HG02981 (cell line): ENCODE measurements around the gene NUBPL.
"Not testable (repeated sequence)": the region's sequence is repeated elsewhere in the genome, so short reads cannot be mapped to it uniquely, and the experiment has no call there.

Source experiments
- ATAC-seq: cut with Tn5 transposase; IDR thresholded peaks from one replicate; pipeline ENCODE4 v1.9.1; 2021; ENCODE audit warnings: mild to moderate bottlenecking, moderate library complexity; ENCODE audit not compliant: unreplicated experiment

NUBPL gene

DNA sequence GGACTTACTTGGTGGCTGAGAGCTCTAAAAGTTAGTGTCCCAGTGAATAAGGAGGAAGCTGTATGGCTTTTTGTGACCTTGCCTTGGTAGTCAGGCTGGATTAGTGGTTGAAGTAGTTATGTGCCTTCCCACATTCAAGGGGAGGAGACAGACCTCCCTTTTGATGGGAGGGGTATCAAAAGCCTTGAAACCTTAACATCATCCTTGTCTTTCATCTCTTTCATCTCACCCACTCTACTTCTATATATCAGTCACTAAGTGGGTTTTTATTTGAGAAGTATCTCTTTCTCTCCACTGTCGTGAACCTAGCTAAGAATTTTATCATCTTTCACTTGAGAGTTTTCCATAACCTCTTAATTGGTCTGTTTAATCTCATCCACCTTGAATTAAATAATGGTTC is 15.7 kb downstream of the NUBPL start:
- ATAC-seq, result no peak

DNA sequence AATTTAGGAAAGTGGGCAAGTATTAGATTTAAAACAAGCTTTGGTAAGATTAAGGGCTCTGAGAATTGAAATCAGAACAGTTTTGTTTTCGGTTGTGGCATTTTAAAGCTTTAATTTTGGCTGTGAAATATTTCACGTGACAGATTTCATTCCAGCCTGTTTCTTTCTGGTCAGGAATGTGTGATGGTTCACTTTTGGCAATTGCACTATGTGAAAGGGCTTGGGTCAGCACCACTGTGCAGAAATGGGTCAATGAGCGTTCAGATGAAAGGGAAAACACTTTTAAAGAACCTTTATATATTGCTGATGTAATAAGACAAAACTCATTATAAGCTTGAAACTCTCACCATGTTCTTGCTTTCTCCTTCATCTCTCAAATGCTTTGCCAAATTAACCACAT is 17.1 kb downstream of the NUBPL start:
- no peak for ATAC-seq

DNA sequence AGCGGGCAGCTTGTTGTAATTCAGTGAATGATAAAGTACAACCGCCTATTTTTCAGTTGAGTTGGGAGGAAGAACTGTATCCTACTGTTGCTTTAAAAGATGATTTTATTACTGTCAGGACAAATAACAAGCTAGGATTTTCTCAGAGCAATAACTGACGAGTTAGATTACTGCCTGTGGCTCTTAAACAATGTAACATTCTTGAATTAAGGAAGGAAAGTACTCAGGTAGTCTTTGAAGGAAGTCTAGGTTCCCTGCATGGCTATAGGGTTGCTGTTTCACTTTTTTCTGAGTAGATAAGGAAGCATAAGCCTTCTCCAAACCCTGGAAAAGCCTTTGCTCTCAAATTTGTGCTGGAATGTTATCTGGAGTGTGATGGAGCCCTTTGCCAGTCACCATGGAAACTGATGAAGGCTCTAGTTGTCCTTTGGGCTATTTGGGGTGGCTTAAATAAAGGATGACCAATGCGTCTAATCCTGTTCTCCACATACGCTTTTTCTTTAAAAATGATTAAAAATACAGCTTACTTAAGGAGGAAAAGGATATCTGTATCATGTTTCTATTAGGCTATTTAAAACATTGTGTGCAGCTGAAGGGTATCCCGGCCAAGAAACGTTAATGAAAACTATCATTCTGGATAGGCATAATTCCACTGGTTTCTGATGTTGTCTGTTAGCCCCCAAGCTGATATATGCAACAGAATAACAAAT is 17.7 kb downstream of the NUBPL start:
- ATAC-seq, result no peak

DNA sequence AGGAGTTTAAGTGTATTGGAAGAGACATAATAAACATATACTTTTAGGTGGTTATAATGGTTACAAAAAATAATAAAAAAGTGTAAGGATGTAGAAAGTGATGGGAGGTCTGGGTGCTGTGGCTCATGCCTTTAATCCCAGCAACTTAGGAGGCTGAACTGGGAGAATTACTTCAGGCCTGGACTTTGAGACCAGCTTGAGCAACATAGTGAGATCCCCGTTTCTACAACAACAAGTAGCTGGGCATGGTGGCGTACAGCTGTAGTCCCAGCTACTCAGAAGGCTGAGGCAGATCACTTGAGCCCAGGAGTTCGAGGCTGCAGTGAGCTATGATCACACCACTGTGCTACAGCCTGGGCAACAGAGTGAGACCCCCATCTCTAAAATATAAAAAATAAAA is 19.0 kb downstream of the NUBPL start:
- no peak for ATAC-seq

DNA sequence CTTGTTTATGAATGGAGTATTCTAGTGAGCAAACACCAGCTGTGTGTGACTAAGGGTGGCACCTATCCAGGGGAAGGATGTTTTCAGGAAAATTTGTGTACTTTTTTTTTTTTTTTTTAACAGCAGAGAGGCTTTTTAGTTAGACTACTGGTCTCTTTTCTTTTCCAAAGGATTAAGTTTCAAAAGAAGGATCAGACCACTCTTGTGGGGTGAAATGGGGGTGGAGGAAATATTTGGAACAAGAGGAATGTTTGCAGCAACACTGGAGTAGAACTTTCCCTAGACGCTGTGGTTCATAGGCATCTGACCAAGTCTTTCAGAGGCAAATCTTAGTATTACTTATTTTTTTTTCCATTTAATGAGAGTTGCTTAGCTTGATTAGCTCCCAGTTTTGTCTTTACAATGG is 21.1 kb downstream of the NUBPL start:
- no peak for ATAC-seq

DNA sequence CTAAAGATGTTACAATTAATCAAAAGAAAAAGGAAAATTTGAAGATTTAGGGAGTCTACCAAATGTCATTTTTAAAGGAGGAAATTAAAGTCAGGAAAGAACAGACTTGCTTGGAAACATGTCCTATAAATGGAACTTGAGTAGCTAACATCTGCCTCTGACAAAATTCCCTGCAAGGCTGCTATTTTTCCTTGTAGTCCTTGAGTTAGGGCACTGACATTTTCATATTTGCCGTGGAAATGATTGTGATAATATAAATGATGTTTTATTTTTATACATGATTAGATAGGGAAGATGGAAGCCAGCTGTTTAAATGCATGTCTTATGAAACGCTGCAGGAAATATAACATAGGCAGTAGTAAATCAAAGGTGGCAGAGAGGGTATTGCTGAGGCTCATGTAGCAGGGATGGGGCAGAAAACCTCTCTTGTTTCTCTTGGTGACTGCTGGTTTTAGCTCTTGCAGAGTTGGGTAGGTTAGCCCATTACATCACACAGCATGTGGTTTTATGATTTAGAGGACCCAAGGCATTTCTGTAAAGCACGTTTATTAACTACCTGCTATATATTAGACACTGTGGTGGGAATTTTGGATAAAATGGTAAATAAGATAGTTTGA is 21.7 kb downstream of the NUBPL start:
- no peak for ATAC-seq

DNA sequence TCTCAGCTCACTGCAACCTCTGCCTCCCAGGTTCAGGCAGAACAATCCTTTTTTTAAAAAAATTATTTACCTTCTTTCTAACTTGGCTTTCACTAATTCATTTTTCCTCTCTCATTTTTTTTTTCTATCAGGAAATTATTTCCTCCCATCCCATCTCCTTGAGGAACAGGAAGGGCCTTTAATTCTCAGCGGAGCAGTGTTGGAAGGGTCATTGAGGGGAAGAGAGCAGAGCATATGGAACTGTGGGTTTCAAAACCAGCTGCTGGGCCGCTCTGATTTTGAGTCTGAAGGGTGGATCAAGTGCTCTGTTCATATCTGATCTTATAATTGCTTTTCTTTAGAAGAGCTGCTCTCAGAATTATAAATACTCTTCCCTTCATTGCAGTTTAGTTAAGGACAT is 29.0 kb downstream of the NUBPL start:
- no peak for ATAC-seq

DNA sequence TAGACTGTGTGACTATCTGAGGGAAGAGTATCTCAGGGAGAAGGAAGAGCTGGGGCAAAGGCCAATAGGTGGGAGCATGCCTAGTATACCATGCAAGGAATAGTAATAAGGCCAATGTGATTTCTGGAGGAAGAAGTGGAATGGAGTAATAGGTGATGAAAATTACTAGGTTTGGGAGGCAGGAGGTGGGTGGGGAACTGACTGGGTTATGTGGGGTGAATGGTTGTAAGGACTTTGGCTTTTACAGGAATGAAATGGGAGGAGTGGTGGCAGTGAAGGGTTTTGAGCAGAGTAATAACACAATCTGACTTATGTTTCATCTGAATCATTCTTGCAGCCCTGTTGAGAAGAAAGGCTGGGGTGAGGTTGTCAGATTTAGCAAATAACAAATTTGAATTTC is 30.9 kb downstream of the NUBPL start:
- ATAC-seq, result no peak

DNA sequence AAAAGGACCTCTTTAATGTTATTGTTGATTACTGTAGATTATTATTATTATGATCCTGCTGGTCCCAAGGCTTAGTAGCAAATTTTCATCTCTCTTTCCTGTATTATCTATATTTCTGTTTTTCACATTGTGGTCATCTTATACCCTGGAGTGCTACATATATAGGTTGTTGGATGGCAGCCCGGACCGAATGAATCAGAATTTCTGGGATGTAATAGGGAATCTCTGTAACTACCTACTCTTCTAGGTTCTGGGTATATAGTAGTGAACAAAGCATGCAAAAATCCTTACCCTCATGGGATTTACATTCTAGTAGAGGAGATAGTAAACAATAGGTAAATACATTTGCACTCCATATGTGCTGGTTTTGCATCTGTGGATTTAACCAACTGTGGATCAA is 31.4 kb downstream of the NUBPL start:
- no peak for ATAC-seq

DNA sequence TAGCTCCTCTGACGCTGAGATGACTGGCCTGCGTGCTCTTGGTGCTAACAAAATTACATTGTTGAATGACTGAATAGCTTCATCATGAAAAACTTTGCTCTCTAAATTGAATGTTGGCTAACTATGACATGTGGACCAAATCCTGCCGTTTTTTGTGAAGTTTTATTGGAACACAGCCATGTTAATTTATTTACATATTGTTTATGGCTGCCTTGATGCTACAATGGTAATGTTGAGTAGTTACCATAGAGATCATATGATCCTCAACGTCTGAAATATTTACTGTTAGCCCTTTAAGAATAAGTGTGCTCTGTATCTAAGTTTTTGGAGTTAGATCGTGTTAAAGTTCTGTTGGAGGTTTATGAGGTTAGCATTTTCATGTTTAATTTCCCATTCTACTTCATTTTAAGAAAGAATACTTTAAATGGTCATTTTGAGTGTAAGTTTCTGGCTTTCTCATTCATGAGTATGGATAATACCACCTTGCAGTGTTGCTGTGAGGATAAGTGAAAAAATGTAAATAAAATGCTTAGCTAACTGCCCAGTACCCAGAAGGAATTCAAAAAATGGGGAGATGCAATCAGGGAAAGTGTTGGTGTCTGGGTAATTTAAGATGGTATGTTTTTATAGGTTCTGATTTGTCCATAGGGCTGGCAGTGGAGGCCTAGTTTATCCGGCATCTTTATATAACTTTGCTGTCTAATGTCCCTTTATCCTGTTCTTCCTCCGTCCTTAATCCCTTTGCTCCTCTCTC is 35.3 kb downstream of the NUBPL start:
- no peak for ATAC-seq

DNA sequence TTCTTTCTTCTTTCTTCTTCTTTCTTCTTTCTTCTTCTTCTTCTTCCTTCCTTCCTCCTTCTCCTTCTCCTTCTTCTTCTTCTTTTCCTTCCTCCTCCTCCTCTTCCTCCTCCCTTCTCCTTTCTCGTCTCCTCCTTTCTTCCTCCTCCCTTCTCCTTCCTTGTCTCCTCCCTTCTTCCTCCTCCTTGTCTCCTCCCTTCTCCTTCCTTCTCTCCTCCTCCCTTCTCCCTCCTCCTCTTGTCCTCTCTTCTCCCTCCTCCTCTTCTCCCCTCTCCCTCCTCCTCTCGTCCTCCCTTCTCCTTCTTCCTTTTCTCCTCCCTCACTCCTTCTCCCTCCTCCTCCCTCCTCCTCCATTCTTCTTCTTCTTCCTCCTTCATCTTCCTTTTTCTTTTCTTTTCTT is 44.5 kb downstream of the NUBPL start:
- no peak for ATAC-seq

DNA sequence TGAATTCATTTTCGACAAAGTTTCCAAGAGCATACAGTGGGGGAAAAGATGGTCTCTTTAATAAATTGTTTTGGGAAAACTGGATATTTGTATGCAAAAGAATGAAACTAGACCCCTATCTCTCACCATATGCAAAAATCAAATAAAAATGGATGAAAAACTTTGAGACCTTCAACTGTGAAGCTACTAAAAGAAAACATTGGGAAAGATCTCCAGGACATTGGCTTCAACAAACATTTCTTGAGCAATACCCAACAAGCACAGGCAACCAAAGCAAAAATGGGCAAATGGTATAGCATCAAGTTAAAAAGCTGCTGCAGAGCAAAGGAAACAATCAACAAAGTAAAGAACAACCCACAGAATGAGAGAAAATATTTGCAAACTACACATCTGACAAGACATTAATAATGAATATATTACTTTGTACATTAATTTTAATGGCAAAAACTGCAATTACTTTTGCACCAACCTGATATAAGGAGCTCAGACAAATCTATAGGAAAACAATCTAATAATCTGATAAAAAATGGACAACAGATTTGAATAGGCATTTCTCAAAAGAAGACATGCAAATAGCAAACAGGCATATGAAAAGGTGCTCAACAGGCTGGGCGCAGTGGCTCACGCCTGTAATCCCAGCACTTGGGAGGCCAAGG is 50.7 kb downstream of the NUBPL start:
- no peak for ATAC-seq

DNA sequence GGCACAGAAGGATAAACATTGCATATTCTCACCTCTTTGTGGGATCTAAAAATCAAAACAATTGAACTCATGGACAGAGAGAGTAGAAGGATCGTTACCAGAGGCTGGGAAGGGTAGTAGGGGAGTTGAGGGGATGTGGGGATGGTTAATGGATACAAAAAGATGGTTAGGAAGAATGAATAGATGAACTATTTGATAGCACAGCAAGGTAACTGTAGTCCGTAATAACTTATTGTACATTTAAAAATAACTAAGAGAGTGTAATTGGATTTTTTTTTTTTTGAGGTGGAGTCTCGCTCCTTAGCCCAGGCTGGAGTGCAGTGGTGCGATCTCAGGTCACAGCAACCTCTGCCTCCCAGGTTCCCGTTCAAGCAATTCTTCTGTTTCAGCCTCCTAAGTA is 52.0 kb downstream of the NUBPL start:
- ATAC-seq, result no peak

DNA sequence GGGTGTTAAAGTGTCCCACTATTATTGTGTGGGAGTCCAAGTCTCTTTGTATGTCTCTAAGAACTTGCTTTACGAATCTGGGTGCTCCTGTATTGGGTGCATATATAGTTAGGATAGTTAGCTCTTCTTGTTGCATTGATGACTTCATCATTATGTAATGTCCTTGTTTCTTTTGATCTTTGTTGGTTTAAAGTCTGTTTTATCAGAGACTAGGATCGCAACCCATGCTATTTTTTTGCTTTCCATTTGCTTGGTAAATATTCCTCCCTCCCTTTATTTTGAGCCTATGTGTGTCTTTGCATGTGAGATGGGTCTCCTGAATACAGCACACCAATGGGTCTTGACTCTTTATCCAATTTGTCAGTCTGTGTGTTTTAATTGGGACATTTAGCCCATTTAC is 57.7 kb downstream of the NUBPL start:
- not testable (repeated sequence) for ATAC-seq

DNA sequence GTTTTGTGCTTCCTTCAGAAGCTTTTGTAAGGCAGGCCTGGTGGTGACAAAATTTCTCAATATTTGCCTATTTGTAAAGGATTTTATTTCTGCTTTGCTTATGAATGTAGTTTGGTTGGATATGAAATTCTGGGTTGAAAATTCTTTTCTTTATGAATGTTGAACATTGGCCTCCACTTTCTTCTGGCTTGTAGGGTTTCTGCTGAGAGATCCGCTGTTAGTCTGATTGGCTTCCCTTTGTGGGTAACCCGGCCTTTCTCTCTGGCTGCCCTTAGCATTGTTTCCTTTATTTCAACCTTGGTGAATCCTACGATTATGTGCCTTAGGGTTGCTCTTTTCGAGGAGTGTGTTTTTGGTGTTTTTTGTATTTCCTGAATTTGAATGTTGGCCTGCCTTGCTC is 58.2 kb downstream of the NUBPL start:
- no peak for ATAC-seq

DNA sequence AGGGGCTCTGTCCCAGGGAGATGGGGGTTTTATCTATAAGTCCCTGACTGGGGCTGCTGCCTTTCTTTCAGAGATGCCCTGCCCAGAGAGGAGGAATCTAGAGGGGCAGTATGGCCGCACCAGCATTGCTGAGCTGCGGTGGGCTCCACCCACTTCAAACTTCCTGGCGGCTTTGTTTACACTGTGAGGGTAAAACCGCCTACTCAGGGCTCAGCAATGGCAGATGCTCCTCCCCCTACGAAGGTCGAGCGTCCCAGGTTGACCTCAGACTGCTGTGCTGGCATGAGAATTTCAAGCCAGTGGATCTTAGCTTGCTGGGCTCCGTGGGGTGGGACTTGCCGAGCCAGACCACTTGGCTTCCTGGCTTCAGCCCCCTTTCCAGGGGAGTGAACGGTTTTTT is 59.7 kb downstream of the NUBPL start:
- ATAC-seq, result not testable (repeated sequence)

DNA sequence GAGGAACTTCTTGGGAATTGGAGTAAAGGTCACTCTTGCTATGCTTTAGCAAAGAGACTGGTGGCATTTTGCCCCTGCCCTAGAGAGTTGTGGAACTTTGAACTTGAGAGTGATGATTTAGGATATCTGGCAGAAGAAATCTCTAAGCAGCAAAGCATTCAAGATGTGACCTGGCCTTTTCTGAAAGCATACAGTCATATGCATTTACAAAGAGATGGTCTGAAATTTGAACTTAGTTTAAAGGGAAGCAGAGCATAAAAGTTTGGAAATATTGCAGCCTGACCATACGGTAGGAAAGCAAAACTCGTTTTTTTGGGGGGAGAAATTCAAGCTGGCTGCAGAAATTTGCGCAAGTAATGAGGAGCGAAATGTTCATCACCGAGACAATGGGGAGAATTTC is 60.9 kb downstream of the NUBPL start:
- no peak for ATAC-seq

DNA sequence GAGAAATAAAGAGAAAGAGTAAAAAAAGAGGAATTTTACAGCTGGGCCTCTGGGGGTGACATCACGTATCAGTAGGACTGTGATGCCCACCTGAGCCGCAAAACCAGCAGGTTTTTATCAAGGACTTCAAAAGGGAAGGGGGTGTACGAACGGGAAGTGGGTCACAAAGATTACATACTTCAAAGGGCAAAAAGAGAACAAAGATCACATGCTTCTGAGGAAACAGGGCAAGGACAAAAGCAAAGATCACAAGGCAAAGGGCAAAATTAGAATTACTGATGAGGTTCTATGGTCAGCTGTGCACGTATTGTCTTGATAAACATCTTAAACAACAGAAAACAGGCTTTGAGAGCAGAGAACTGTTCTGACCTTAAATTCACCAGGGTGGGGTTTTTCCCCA is 91.7 kb downstream of the NUBPL start:
- not testable (repeated sequence) for ATAC-seq

DNA sequence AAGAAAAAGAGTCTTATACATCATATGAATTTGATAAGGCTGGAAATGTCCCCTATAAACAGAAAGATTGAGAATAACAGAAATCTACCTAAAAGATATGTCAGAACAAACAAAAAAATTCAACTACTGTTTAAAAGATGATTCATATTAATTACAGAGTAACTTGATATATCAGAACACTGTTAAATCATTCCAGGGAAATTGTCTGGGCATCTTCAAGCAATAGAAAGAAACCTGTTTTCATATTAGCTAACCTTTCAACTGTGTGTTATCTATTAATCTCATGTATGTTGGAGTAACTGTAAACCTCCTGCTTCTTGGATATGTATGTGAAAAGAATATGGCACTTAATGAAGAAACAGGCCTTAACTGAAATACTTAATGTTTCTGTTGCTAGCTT is 96.7 kb downstream of the NUBPL start:
- ATAC-seq, result no peak

DNA sequence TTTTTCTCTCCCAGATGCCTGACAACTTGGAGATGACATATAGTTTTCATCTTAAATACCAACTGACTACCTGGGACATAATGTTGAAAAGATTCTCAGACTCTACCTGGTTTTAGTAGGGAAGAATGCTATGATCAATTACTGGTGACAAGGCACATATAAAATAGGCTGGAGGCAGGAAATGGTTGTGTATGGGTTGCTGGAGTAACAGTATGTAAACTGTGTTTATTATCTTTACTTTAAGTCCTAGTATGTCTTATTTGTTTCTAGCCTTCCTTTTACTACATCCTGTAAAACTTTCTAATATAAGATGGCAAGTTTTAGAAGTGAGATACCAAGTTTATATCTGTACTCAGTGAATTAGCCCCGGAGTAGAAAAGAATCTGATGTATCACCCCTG is 98.1 kb downstream of the NUBPL start:
- ATAC-seq, result no peak

DNA sequence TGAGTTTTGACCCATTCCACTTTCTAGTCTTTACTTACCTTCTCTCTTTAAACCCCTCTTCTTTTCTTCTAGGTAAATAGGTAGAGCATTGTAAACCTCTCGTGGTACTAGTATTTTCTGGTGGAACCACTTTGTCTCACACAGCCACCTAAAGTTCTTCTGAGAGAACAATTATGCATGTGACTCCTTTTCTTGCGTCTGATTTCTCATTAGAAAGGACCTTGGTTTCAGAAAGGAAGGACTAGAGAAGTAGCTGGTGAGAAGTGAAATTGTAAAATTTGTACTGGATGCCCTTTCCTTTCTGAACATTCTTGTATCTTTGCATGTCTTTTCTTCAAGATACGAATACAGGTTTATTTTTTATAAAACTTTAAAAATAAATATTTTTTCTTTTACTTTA is 99.0 kb downstream of the NUBPL start:
- ATAC-seq, result no peak

DNA sequence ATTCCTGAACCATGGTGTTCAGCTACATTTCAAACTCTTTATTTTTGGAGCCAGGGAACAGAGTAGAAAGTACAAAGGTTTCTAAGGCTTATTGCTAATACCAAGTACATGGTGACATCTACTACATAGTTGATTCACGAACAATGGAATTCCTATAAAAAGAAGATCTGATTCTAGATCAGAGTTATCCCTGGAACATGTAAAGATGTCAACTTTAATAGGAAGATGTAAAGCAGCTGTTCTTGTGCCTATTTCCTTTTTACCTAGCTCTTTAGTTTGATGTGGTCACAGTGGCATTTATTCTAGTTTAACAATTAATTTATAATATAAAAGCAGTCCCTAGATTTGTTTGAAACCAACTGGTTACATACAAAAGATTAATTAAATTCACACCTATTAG is 99.5 kb downstream of the NUBPL start:
- ATAC-seq, result no peak
